Memory B cell (primary cell): Measurements from ENCODE around the gene PTCD3.

Experiments used
- ATAC-seq: fragments of 150-1000 bp; cut with Tn5 transposase; 2 replicates; pipeline ENCODE4 v1.10.0; 2021; ENCODE audit warnings: low read depth, mild to moderate bottlenecking, moderate library complexity
- DNase-seq, 2 donors: peaks; one replicate each; pipeline ENCODE4 v3.0.0; 2022; ENCODE audit warnings: low spot score in 2 of 2
- H3K27ac Mint-ChIP-seq: one replicate; pipeline ENCODE4 v1.8.0; 2022; ENCODE audit warnings: mild to moderate bottlenecking, moderate library complexity, mixed read lengths
- H3K27me3 Mint-ChIP-seq: one replicate; pipeline ENCODE4 v1.8.0; 2022; ENCODE audit warnings: mixed read lengths
- H3K36me3 Mint-ChIP-seq: one replicate; pipeline ENCODE4 v1.8.0; 2022; ENCODE audit warnings: mild to moderate bottlenecking, mixed read lengths
- H3K4me1 Mint-ChIP-seq: one replicate; pipeline ENCODE4 v1.8.0; 2022; ENCODE audit warnings: mixed read lengths
- H3K4me3 Mint-ChIP-seq: one replicate; pipeline ENCODE4 v1.8.0; 2022; ENCODE audit warnings: mild to moderate bottlenecking, moderate library complexity, mixed read lengths
- H3K9me3 Mint-ChIP-seq: one replicate; pipeline ENCODE4 v1.8.0; 2022; ENCODE audit warnings: mixed read lengths

The PTCD3 gene

GRCh38 chr2:86073225-86073624 is 32.8 kb upstream of the PTCD3 start:
- Mint-ChIP-seq H3K36me3 (peaks cover 9% of the 10 kb centered on the region), H3K27me3 (no peaks in the 10 kb centered on the region)

GRCh38 chr2:86074256-86074655 is 31.8 kb upstream of the PTCD3 start:
- Mint-ChIP-seq H3K9me3 (no peaks in the 10 kb centered on the region), H3K36me3 (peaks cover 5% of the 10 kb centered on the region), H3K27me3 (no peaks in the 10 kb centered on the region), H3K4me3 (no peak overlapping the region), H3K27ac (no peak overlapping the region), H3K4me1 (peaks cover 34% of the 10 kb centered on the region)
- DNase-seq (no peak), ATAC-seq (no peak)

More at GRCh38 chr2:86073225-86073624, 32.8 kb upstream of the PTCD3 start:
- no peak for ATAC-seq
- Mint-ChIP-seq H3K4me1 (peaks cover 26% of the 10 kb centered on the region), H3K9me3 (no peaks in the 10 kb centered on the region), H3K4me3 (no peak overlapping the region), H3K27ac (peak overlapping the region; percentile 56)
- DNase-seq: no peak

GRCh38 chr2:86074811-86075210 is 31.2 kb upstream of the PTCD3 start:
- no peaks in the 10 kb centered on the region for H3K27me3 Mint-ChIP-seq
- ATAC-seq (no peak), DNase-seq (no peak)
- no peak overlapping the region for H3K27ac Mint-ChIP-seq
- H3K36me3 Mint-ChIP-seq: peaks cover 4% of the 10 kb centered on the region
- peaks cover 36% of the 10 kb centered on the region for H3K4me1 Mint-ChIP-seq
- no peaks in the 10 kb centered on the region for H3K9me3 Mint-ChIP-seq
- H3K4me3 Mint-ChIP-seq: no peak overlapping the region

GRCh38 chr2:86075886-86076285 is 30.1 kb upstream of the PTCD3 start:
- no peak for DNase-seq
- H3K27ac Mint-ChIP-seq: no peak overlapping the region
- H3K4me1 Mint-ChIP-seq: peaks cover 47% of the 10 kb centered on the region
- H3K36me3 Mint-ChIP-seq: peaks cover 4% of the 10 kb centered on the region
- ATAC-seq: no peak
- no peaks in the 10 kb centered on the region for H3K9me3 Mint-ChIP-seq
- H3K4me3 Mint-ChIP-seq: no peak overlapping the region
- H3K27me3 Mint-ChIP-seq: no peaks in the 10 kb centered on the region

- H3K4me1 Mint-ChIP-seq: peaks cover 30% of the 10 kb centered on the region
- ATAC-seq (peak; percentile 12), DNase-seq (peak in 1 of 2 donors; percentile 15)
- peak overlapping the region; percentile 96 for H3K27ac Mint-ChIP-seq
- H3K4me3 Mint-ChIP-seq: no peak overlapping the region
- H3K27me3 Mint-ChIP-seq: no peaks in the 10 kb centered on the region
- no peaks in the 10 kb centered on the region for H3K9me3 Mint-ChIP-seq
- H3K36me3 Mint-ChIP-seq: peaks cover 9% of the 10 kb centered on the region
Measured at GRCh38 chr2:86078774-86079545, 27.1 kb upstream of the PTCD3 start.

GRCh38 chr2:86079981-86080911 is 25.8 kb upstream of the PTCD3 start:
- Mint-ChIP-seq H3K9me3 (no peaks in the 10 kb centered on the region), H3K4me3 (peak overlapping the region; percentile 46), H3K4me1 (peaks cover 30% of the 10 kb centered on the region), H3K27ac (peak overlapping the region; percentile 96), H3K36me3 (peaks cover 11% of the 10 kb centered on the region), H3K27me3 (no peaks in the 10 kb centered on the region)
- DNase-seq: peak; percentile 82 to 87
- peak; percentile 80 for ATAC-seq

- no peaks in the 10 kb centered on the region for H3K27me3 Mint-ChIP-seq
- ATAC-seq (no peak), DNase-seq (no peak)
- no peaks in the 10 kb centered on the region for H3K9me3 Mint-ChIP-seq
- H3K36me3 Mint-ChIP-seq: peaks cover 16% of the 10 kb centered on the region
- H3K4me3 Mint-ChIP-seq: no peak overlapping the region
- H3K27ac Mint-ChIP-seq: peak overlapping the region; percentile 96
- peaks cover 27% of the 10 kb centered on the region for H3K4me1 Mint-ChIP-seq
Measured at GRCh38 chr2:86081724-86082123, 24.3 kb upstream of the PTCD3 start.

GRCh38 chr2:86082756-86083155 is 23.3 kb upstream of the PTCD3 start:
- Mint-ChIP-seq H3K4me3 (no peak overlapping the region), H3K27ac (peak overlapping the region; percentile 45), H3K9me3 (no peaks in the 10 kb centered on the region), H3K4me1 (peaks cover 21% of the 10 kb centered on the region), H3K36me3 (peaks cover 12% of the 10 kb centered on the region), H3K27me3 (no peaks in the 10 kb centered on the region)
- ATAC-seq (no peak), DNase-seq (no peak)

- ATAC-seq: no peak
- H3K4me1 Mint-ChIP-seq: no peaks in the 10 kb centered on the region
Measured at GRCh38 chr2:86087936-86088850, 17.8 kb upstream of the PTCD3 start.

GRCh38 chr2:86094229-86094628 is 11.8 kb upstream of the PTCD3 start:
- H3K4me1 Mint-ChIP-seq: no peaks in the 10 kb centered on the region
- H3K4me3 Mint-ChIP-seq: no peak overlapping the region
- DNase-seq (no peak), ATAC-seq (no peak)
- peak overlapping the region; percentile 68 for H3K27ac Mint-ChIP-seq
- peaks cover 27% of the 10 kb centered on the region for H3K36me3 Mint-ChIP-seq
- H3K9me3 Mint-ChIP-seq: no peaks in the 10 kb centered on the region
- no peaks in the 10 kb centered on the region for H3K27me3 Mint-ChIP-seq

More at GRCh38 chr2:86087936-86088850, 17.8 kb upstream of the PTCD3 start:
- H3K9me3 Mint-ChIP-seq: no peaks in the 10 kb centered on the region
- H3K4me3 Mint-ChIP-seq: no peak overlapping the region
- DNase-seq: no peak
- H3K27me3 Mint-ChIP-seq: no peaks in the 10 kb centered on the region
- H3K36me3 Mint-ChIP-seq: peaks cover 19% of the 10 kb centered on the region
- H3K27ac Mint-ChIP-seq: no peak overlapping the region

GRCh38 chr2:86097114-86097896 is 8.7 kb upstream of the PTCD3 start:
- Mint-ChIP-seq H3K36me3 (peaks cover 30% of the 10 kb centered on the region), H3K4me3 (no peak overlapping the region), H3K9me3 (no peaks in the 10 kb centered on the region), H3K27ac (no peak overlapping the region), H3K27me3 (no peaks in the 10 kb centered on the region), H3K4me1 (peaks cover 3% of the 10 kb centered on the region)
- ATAC-seq (no peak), DNase-seq (no peak)

GRCh38 chr2:86097913-86098312 is 8.1 kb upstream of the PTCD3 start:
- Mint-ChIP-seq H3K27ac (no peak overlapping the region), H3K4me3 (no peak overlapping the region), H3K4me1 (peaks cover 8% of the 10 kb centered on the region), H3K36me3 (peaks cover 36% of the 10 kb centered on the region), H3K9me3 (no peaks in the 10 kb centered on the region), H3K27me3 (no peaks in the 10 kb centered on the region)
- ATAC-seq: no peak
- DNase-seq: no peak

- Mint-ChIP-seq H3K27me3 (no peaks in the 10 kb centered on the region), H3K27ac (no peak overlapping the region), H3K4me1 (peaks cover 30% of the 10 kb centered on the region), H3K4me3 (no peak overlapping the region), H3K9me3 (no peaks in the 10 kb centered on the region), H3K36me3 (peaks cover 21% of the 10 kb centered on the region)
- ATAC-seq: no peak
- DNase-seq: no peak
Measured at GRCh38 chr2:86102157-86102556, 3.9 kb upstream of the PTCD3 start.
